GM18873 (cell line): ENCODE measurements around the gene SLC41A2.
"Not testable (repeated sequence)": the region's sequence is repeated elsewhere in the genome, so short reads cannot be mapped to it uniquely, and the experiment has no call there.

Experiments used
- ATAC-seq: cut with Tn5 transposase; IDR thresholded peaks from one replicate; pipeline ENCODE4 v1.9.1; 2021; ENCODE audit warnings: mild to moderate bottlenecking, moderate library complexity, moderate number of reproducible peaks; ENCODE audit not compliant: unreplicated experiment, low FRiP score

The SLC41A2 gene

GRCh38 chr12:104958001-104958804 is at the start of gene SLC41A2:
SLC41A2 (minus strand) TSS chr12:104958290; CDS start chr12:104928527, 29,763 bp downstream.
- ATAC-seq = peak; percentile 77

- no peak for ATAC-seq
These were observed 43.4 kb upstream of the SLC41A2 start for GRCh38 chr12:105001476-105001875.

- ATAC-seq = no peak
These were observed 41.2 kb upstream of the SLC41A2 start for GRCh38 chr12:104999347-104999685.

GRCh38 chr12:104998423-104999346 is 40.6 kb upstream of the SLC41A2 start:
- ATAC-seq = no peak

GRCh38 chr12:104997541-104997940 is 39.5 kb upstream of the SLC41A2 start:
- no peak for ATAC-seq

- ATAC-seq = no peak
These were observed 36.2 kb upstream of the SLC41A2 start for GRCh38 chr12:104994336-104994735.

GRCh38 chr12:104991565-104992128 is 33.6 kb upstream of the SLC41A2 start:
- no peak for ATAC-seq

- ATAC-seq = no peak
These were observed 32.9 kb upstream of the SLC41A2 start for GRCh38 chr12:104990950-104991349.

GRCh38 chr12:104986022-104986941 is 28.2 kb upstream of the SLC41A2 start, which contains the start of gene NOPCHAP1:
NOPCHAP1 (plus strand) TSS chr12:104986316; CDS start chr12:104986353, 37 bp downstream.
- peak; percentile 86 for ATAC-seq

GRCh38 chr12:104985206-104985605 is 27.1 kb upstream of the SLC41A2 start:
- ATAC-seq = no peak

GRCh38 chr12:104977688-104978087 is 19.6 kb upstream of the SLC41A2 start:
- not testable (repeated sequence) for ATAC-seq

- ATAC-seq = no peak
These were observed 18.6 kb upstream of the SLC41A2 start for GRCh38 chr12:104976703-104977102.

- ATAC-seq = no peak
These were observed 17.7 kb upstream of the SLC41A2 start for GRCh38 chr12:104975587-104976343.

- peak; percentile 95 for ATAC-seq
These were observed 16.7 kb upstream of the SLC41A2 start for GRCh38 chr12:104974626-104975290.

- ATAC-seq = no peak
These were observed 15.2 kb upstream of the SLC41A2 start for GRCh38 chr12:104973250-104973649.

- ATAC-seq = no peak
These were observed 13.2 kb upstream of the SLC41A2 start for GRCh38 chr12:104971306-104971705.

- ATAC-seq = no peak
These were observed 11.3 kb upstream of the SLC41A2 start for GRCh38 chr12:104969343-104969742.

- no peak for ATAC-seq
These were observed 8.6 kb upstream of the SLC41A2 start for GRCh38 chr12:104966677-104967076.

GRCh38 chr12:104964856-104965205 is 6.7 kb upstream of the SLC41A2 start:
- no peak for ATAC-seq
